Neural progenitor cell (in vitro differentiated cells): Measurements from ENCODE around the gene DEGS2. TPM values are rescaled to one million over a fixed set of nuclear protein-coding genes. Genes with fewer than 3 reads are reported as not detected.

ENCODE experiments used
- DNase-seq: peaks from one replicate; pipeline ENCODE4 v3.0.0-alpha.2; 2016; ENCODE audit warnings: low spot score
- H2AFZ ChIP-seq: fragments of 200-600 bp; sonication (generic); replicated peaks from 2 replicates; pipeline ENCODE4 v1.6.1; 2016; ENCODE audit warnings: antibody characterized with exemption
- H3F3A ChIP-seq: fragments of 200-600 bp; sonication (generic); 2 replicates; pipeline ENCODE4 v1.6.1; 2016; ENCODE audit warnings: antibody characterized with exemption, low read depth
- H3K27ac ChIP-seq: fragments of 200-600 bp; sonication (generic); 2 replicates; pipeline ENCODE4 v1.5.1; 2016; ENCODE audit warnings: mild to moderate bottlenecking
- H3K27me3 ChIP-seq: fragments of 200-600 bp; sonication (generic); 2 replicates; pipeline ENCODE4 v1.6.1; 2016; ENCODE audit warnings: mild to moderate bottlenecking, moderate library complexity
- H3K36me3 ChIP-seq: fragments of 200-600 bp; sonication (generic); 2 replicates; pipeline ENCODE4 v1.5.1; 2016
- H3K4me1 ChIP-seq: fragments of 200-600 bp; sonication (generic); 2 replicates; pipeline ENCODE4 v1.6.1; 2016; ENCODE audit warnings: mixed run types
- H3K4me2 ChIP-seq: fragments of 200-600 bp; sonication (generic); 2 replicates; pipeline ENCODE4 v1.6.1; 2016
- H3K4me3 ChIP-seq: fragments of 200-600 bp; sonication (generic); 2 replicates; pipeline ENCODE4 v1.5.1; 2016
- H3K79me2 ChIP-seq: fragments of 200-600 bp; sonication (generic); 2 replicates; pipeline ENCODE4 v1.6.1; 2016; ENCODE audit warnings: low read depth
- H3K9ac ChIP-seq: fragments of 200-600 bp; sonication (generic); 2 replicates; pipeline ENCODE4 v1.6.1; 2016
- H3K9me3 ChIP-seq: fragments of 200-600 bp; sonication (generic); 2 replicates; pipeline ENCODE4 v1.5.1; 2016; ENCODE audit warnings: low read depth
- H4K20me1 ChIP-seq: fragments of 200-600 bp; sonication (generic); 2 replicates; pipeline ENCODE4 v1.6.1; 2016; ENCODE audit warnings: low read depth
- H3K27ac Mint-ChIP-seq: 3 replicates; pipeline ENCODE4 v1.8.0; 2021; ENCODE audit warnings: mixed read lengths
- H3K27me3 Mint-ChIP-seq: 2 replicates; pipeline ENCODE4 v1.8.0; 2022; ENCODE audit warnings: low read depth, mild to moderate bottlenecking, inconsistent platforms, moderate library complexity, mixed read lengths; ENCODE audit not compliant: insufficient read depth
- H3K36me3 Mint-ChIP-seq: 3 replicates; pipeline ENCODE4 v1.8.0; 2021; ENCODE audit warnings: mixed read lengths
- H3K4me1 Mint-ChIP-seq: 3 replicates; pipeline ENCODE4 v1.8.0; 2021; ENCODE audit warnings: mixed read lengths
- H3K4me3 Mint-ChIP-seq: 3 replicates; pipeline ENCODE4 v1.8.0; 2021; ENCODE audit warnings: mild to moderate bottlenecking, moderate library complexity, mixed read lengths
- H3K9me3 Mint-ChIP-seq: 3 replicates; pipeline ENCODE4 v1.8.0; 2020; ENCODE audit warnings: mixed read lengths
- CTCF ChIP-seq: fragments of 200-600 bp; sonication (generic); IDR thresholded peaks from 2 replicates; pipeline ENCODE4 v1.5.1; 2017; ENCODE audit warnings: antibody characterized with exemption, mild to moderate bottlenecking
- EZH2 ChIP-seq: fragments of 200-600 bp; sonication (generic); IDR thresholded peaks from 2 replicates; pipeline ENCODE4 v1.6.1; 2017; ENCODE audit warnings: antibody characterized with exemption, mild to moderate bottlenecking, moderate library complexity
- EZH2phosphoT487 ChIP-seq: fragments of 200-600 bp; sonication (generic); IDR thresholded peaks from 2 replicates; pipeline ENCODE4 v1.6.1; 2017; ENCODE audit warnings: antibody characterized with exemption
- total RNA-seq: library from RNA; depleted of rRNA; stranded (reverse); fragments of >200 nt; gene quantifications from 2 replicates; pipeline ENCODE4 v1.2.3, GENCODE V29; 2015; ENCODE audit warnings: low replicate concordance

DEGS2 gene
- total RNA-seq, 1 donor from 2014 or later: not detected

- H3K9me3 Mint-ChIP-seq: peaks cover 11% of the 10 kb centered on the region
- no peak overlapping the region for H3K9ac ChIP-seq
- no peak overlapping the region for H3K4me2 ChIP-seq
- no peaks in the 10 kb centered on the region for H3K36me3 Mint-ChIP-seq
- no peak overlapping the region for H3K4me3 ChIP-seq
- no peaks in the 10 kb centered on the region for H4K20me1 ChIP-seq
- no peaks in the 10 kb centered on the region for H3K9me3 ChIP-seq
- peaks cover 25% of the 10 kb centered on the region for H3K27me3 Mint-ChIP-seq
- TF ChIP-seq CTCF: no peak
- no peak for TF ChIP-seq EZH2phosphoT487
- no peak for TF ChIP-seq EZH2
- H3K36me3 ChIP-seq: no peaks in the 10 kb centered on the region
- H3K4me1 ChIP-seq: peaks cover 9% of the 10 kb centered on the region
- peaks cover 9% of the 10 kb centered on the region for H3F3A ChIP-seq
- H3K27ac Mint-ChIP-seq: peak overlapping the region; percentile 66
- H3K4me3 Mint-ChIP-seq: peak overlapping the region; percentile 63
- H3K27ac ChIP-seq: no peak overlapping the region
- H3K79me2 ChIP-seq: no peaks in the 10 kb centered on the region
- peaks cover 9% of the 10 kb centered on the region for H3K4me1 Mint-ChIP-seq
- H3K27me3 ChIP-seq: peaks cover 11% of the 10 kb centered on the region
- no peak overlapping the region for H2AFZ ChIP-seq
- no peak for DNase-seq
These were observed 7.4 kb downstream of the DEGS2 start for GRCh38 chr14:100152091-100152490.

- TF ChIP-seq EZH2 (no peak), EZH2phosphoT487 (no peak), CTCF (no peak)
- H3K9me3 ChIP-seq: no peaks in the 10 kb centered on the region
- Mint-ChIP-seq H3K9me3 (peaks cover 11% of the 10 kb centered on the region), H3K36me3 (no peaks in the 10 kb centered on the region), H3K4me1 (peaks cover 9% of the 10 kb centered on the region), H3K4me3 (peak overlapping the region; percentile 21), H3K27ac (no peak overlapping the region), H3K27me3 (peaks cover 20% of the 10 kb centered on the region)
- peaks cover 9% of the 10 kb centered on the region for H3F3A ChIP-seq
- H3K9ac ChIP-seq: no peak overlapping the region
- H3K4me1 ChIP-seq: peaks cover 9% of the 10 kb centered on the region
- H3K27me3 ChIP-seq: peaks cover under 1% of the 10 kb centered on the region
- no peak overlapping the region for H3K4me3 ChIP-seq
- no peak overlapping the region for H2AFZ ChIP-seq
- no peak for DNase-seq
- H3K27ac ChIP-seq: no peak overlapping the region
- no peaks in the 10 kb centered on the region for H4K20me1 ChIP-seq
- no peaks in the 10 kb centered on the region for H3K79me2 ChIP-seq
- no peak overlapping the region for H3K4me2 ChIP-seq
- no peaks in the 10 kb centered on the region for H3K36me3 ChIP-seq
These were observed 8.4 kb downstream of the DEGS2 start for GRCh38 chr14:100150932-100151587.

- H3K27me3 ChIP-seq: no peaks in the 10 kb centered on the region
- no peak overlapping the region for H3K27ac Mint-ChIP-seq
These were observed 9.4 kb downstream of the DEGS2 start for GRCh38 chr14:100149851-100150611.

More at GRCh38 chr14:100149851-100150611, 9.4 kb downstream of the DEGS2 start:
- H3F3A ChIP-seq: no peaks in the 10 kb centered on the region
- H4K20me1 ChIP-seq: no peaks in the 10 kb centered on the region
- Mint-ChIP-seq H3K9me3 (peaks cover 8% of the 10 kb centered on the region), H3K36me3 (no peaks in the 10 kb centered on the region), H3K27me3 (peaks cover 15% of the 10 kb centered on the region), H3K4me3 (no peak overlapping the region), H3K4me1 (peaks cover 1% of the 10 kb centered on the region)
- no peaks in the 10 kb centered on the region for H3K79me2 ChIP-seq
- H3K4me3 ChIP-seq: no peak overlapping the region
- H3K27ac ChIP-seq: no peak overlapping the region
- no peaks in the 10 kb centered on the region for H3K4me1 ChIP-seq
- H3K36me3 ChIP-seq: no peaks in the 10 kb centered on the region
- no peak overlapping the region for H3K9ac ChIP-seq
- no peak for DNase-seq
- no peak for TF ChIP-seq EZH2
- no peak for TF ChIP-seq CTCF
- no peak for TF ChIP-seq EZH2phosphoT487
- no peak overlapping the region for H2AFZ ChIP-seq
- H3K4me2 ChIP-seq: no peak overlapping the region
- no peaks in the 10 kb centered on the region for H3K9me3 ChIP-seq
